ENCODE measurements around the gene B4GALT5.
"Not testable (repeated sequence)": the region's sequence is repeated elsewhere in the genome, so short reads cannot be mapped to it uniquely, and the experiment has no call there.

B4GALT5 gene

GRCh38 chr20:49749625-49750024 lies 35.9 kb upstream of the B4GALT5 start:
- Mint-ChIP-seq H3K36me3 (ENCODE audit: insufficient read depth) (no peaks in the 10 kb centered on the region), H3K4me3 (no peak overlapping the region), H3K27ac (no peak overlapping the region), H3K9me3 (no peaks in the 10 kb centered on the region), H3K27me3 (no peaks in the 10 kb centered on the region), H3K4me1 (ENCODE audit: low read depth in 2 of 2) (peaks cover 6 to 8% of the 10 kb centered on the region in 2 donors)
- DNase-seq (no peak), ATAC-seq (replicated peaks) (no peak)

- peak overlapping the region in 1 of 2 donors; percentile 68 for H3K27ac Mint-ChIP-seq
- DNase-seq (no peak), ATAC-seq (replicated peaks) (no peak)
- H3K4me3 Mint-ChIP-seq, result no peak overlapping the region
- no peaks in the 10 kb centered on the region for H3K36me3 Mint-ChIP-seq (ENCODE audit: insufficient read depth)
- H3K4me1 Mint-ChIP-seq (ENCODE audit: low read depth in 2 of 2), result peaks cover 6 to 8% of the 10 kb centered on the region in 2 donors
- no peaks in the 10 kb centered on the region for H3K27me3 Mint-ChIP-seq
- no peaks in the 10 kb centered on the region for H3K9me3 Mint-ChIP-seq
These were observed 34.8 kb upstream of the B4GALT5 start for GRCh38 chr20:49748525-49748838.

GRCh38 chr20:49747707-49748524 lies 34.2 kb upstream of the B4GALT5 start:
- ATAC-seq (replicated peaks) (no peak), DNase-seq (no peak)
- H3K27me3 Mint-ChIP-seq, result no peaks in the 10 kb centered on the region
- H3K4me3 Mint-ChIP-seq, result no peak overlapping the region
- peaks cover 6 to 8% of the 10 kb centered on the region in 2 donors for H3K4me1 Mint-ChIP-seq (ENCODE audit: low read depth in 2 of 2)
- no peaks in the 10 kb centered on the region for H3K9me3 Mint-ChIP-seq
- H3K27ac Mint-ChIP-seq, result peak overlapping the region in 1 of 2 donors; percentile 68
- H3K36me3 Mint-ChIP-seq (ENCODE audit: insufficient read depth), result no peaks in the 10 kb centered on the region

GRCh38 chr20:49742948-49743347 lies 29.3 kb upstream of the B4GALT5 start:
- peaks cover 4% of the 10 kb centered on the region for H3K36me3 Mint-ChIP-seq (ENCODE audit: insufficient read depth)
- H3K27ac Mint-ChIP-seq, result no peak overlapping the region
- ATAC-seq (replicated peaks), result no peak
- DNase-seq, result no peak
- H3K9me3 Mint-ChIP-seq, result no peaks in the 10 kb centered on the region
- H3K27me3 Mint-ChIP-seq, result peaks cover 0 to 7% of the 10 kb centered on the region in 2 donors
- H3K4me1 Mint-ChIP-seq (ENCODE audit: low read depth in 2 of 2), result no peaks in the 10 kb centered on the region
- no peak overlapping the region for H3K4me3 Mint-ChIP-seq

GRCh38 chr20:49741977-49742376 lies 28.3 kb upstream of the B4GALT5 start:
- Mint-ChIP-seq H3K4me3 (no peak overlapping the region), H3K9me3 (no peaks in the 10 kb centered on the region), H3K27ac (no peak overlapping the region), H3K36me3 (ENCODE audit: insufficient read depth) (peaks cover 4% of the 10 kb centered on the region), H3K4me1 (ENCODE audit: low read depth in 2 of 2) (no peaks in the 10 kb centered on the region), H3K27me3 (peaks cover 0 to 7% of the 10 kb centered on the region in 2 donors)
- ATAC-seq (replicated peaks) (no peak), DNase-seq (no peak)

GRCh38 chr20:49740807-49741206 lies 27.1 kb upstream of the B4GALT5 start:
- no peaks in the 10 kb centered on the region for H3K9me3 Mint-ChIP-seq
- no peak overlapping the region for H3K27ac Mint-ChIP-seq
- DNase-seq (no peak), ATAC-seq (replicated peaks) (no peak)
- H3K27me3 Mint-ChIP-seq, result peaks cover 0 to 7% of the 10 kb centered on the region in 2 donors
- no peaks in the 10 kb centered on the region for H3K4me1 Mint-ChIP-seq (ENCODE audit: low read depth in 2 of 2)
- peaks cover 4% of the 10 kb centered on the region for H3K36me3 Mint-ChIP-seq (ENCODE audit: insufficient read depth)
- no peak overlapping the region for H3K4me3 Mint-ChIP-seq

- peaks cover 4% of the 10 kb centered on the region for H3K36me3 Mint-ChIP-seq (ENCODE audit: insufficient read depth)
- peaks cover 0 to 7% of the 10 kb centered on the region in 2 donors for H3K27me3 Mint-ChIP-seq
- no peaks in the 10 kb centered on the region for H3K4me1 Mint-ChIP-seq (ENCODE audit: low read depth in 2 of 2)
- DNase-seq, result no peak
- ATAC-seq (replicated peaks), result no peak
- H3K27ac Mint-ChIP-seq, result no peak overlapping the region
- H3K4me3 Mint-ChIP-seq, result no peak overlapping the region
- H3K9me3 Mint-ChIP-seq, result no peaks in the 10 kb centered on the region
These were observed 25.4 kb upstream of the B4GALT5 start for GRCh38 chr20:49739042-49739441.

GRCh38 chr20:49737260-49737659 lies 23.6 kb upstream of the B4GALT5 start:
- Mint-ChIP-seq H3K4me1 (ENCODE audit: low read depth in 2 of 2) (no peaks in the 10 kb centered on the region), H3K27ac (no peak overlapping the region), H3K36me3 (ENCODE audit: insufficient read depth) (peaks cover 4% of the 10 kb centered on the region), H3K9me3 (no peaks in the 10 kb centered on the region), H3K27me3 (peaks cover 0 to 6% of the 10 kb centered on the region in 2 donors), H3K4me3 (no peak overlapping the region)
- DNase-seq, result no peak
- ATAC-seq (replicated peaks), result no peak

GRCh38 chr20:49729780-49730179 lies 16.1 kb upstream of the B4GALT5 start:
- ATAC-seq (replicated peaks) (no peak), DNase-seq (no peak)
- no peak overlapping the region for H3K27ac Mint-ChIP-seq
- H3K36me3 Mint-ChIP-seq (ENCODE audit: insufficient read depth), result no peaks in the 10 kb centered on the region
- H3K27me3 Mint-ChIP-seq, result no peaks in the 10 kb centered on the region
- no peaks in the 10 kb centered on the region for H3K9me3 Mint-ChIP-seq
- peaks cover 6 to 9% of the 10 kb centered on the region in 2 donors for H3K4me1 Mint-ChIP-seq (ENCODE audit: low read depth in 2 of 2)
- no peak overlapping the region for H3K4me3 Mint-ChIP-seq

- no peak overlapping the region for H3K4me3 Mint-ChIP-seq
- no peaks in the 10 kb centered on the region for H3K27me3 Mint-ChIP-seq
- H3K4me1 Mint-ChIP-seq (ENCODE audit: low read depth in 2 of 2), result peaks cover 7 to 10% of the 10 kb centered on the region in 2 donors
- H3K27ac Mint-ChIP-seq, result no peak overlapping the region
- H3K36me3 Mint-ChIP-seq (ENCODE audit: insufficient read depth), result no peaks in the 10 kb centered on the region
- DNase-seq, result no peak
- no peaks in the 10 kb centered on the region for H3K9me3 Mint-ChIP-seq
- ATAC-seq (replicated peaks), result no peak
These were observed 14.5 kb upstream of the B4GALT5 start for GRCh38 chr20:49727894-49728885.

GRCh38 chr20:49727478-49727877 lies 13.8 kb upstream of the B4GALT5 start:
- H3K36me3 Mint-ChIP-seq (ENCODE audit: insufficient read depth), result no peaks in the 10 kb centered on the region
- no peaks in the 10 kb centered on the region for H3K9me3 Mint-ChIP-seq
- no peak for DNase-seq
- ATAC-seq (replicated peaks), result no peak
- no peak overlapping the region for H3K27ac Mint-ChIP-seq
- H3K4me3 Mint-ChIP-seq, result no peak overlapping the region
- H3K4me1 Mint-ChIP-seq (ENCODE audit: low read depth in 2 of 2), result peaks cover 7 to 10% of the 10 kb centered on the region in 2 donors
- H3K27me3 Mint-ChIP-seq, result no peaks in the 10 kb centered on the region

- H3K4me3 Mint-ChIP-seq, result no peak overlapping the region
- peaks cover 7 to 10% of the 10 kb centered on the region in 2 donors for H3K4me1 Mint-ChIP-seq (ENCODE audit: low read depth in 2 of 2)
- H3K9me3 Mint-ChIP-seq, result no peaks in the 10 kb centered on the region
- no peaks in the 10 kb centered on the region for H3K36me3 Mint-ChIP-seq (ENCODE audit: insufficient read depth)
- DNase-seq (no peak), ATAC-seq (replicated peaks) (no peak)
- peak overlapping the region; percentile 44 to 78 for H3K27ac Mint-ChIP-seq
- no peaks in the 10 kb centered on the region for H3K27me3 Mint-ChIP-seq
These were observed 12.0 kb upstream of the B4GALT5 start for GRCh38 chr20:49725694-49726093.

GRCh38 chr20:49725224-49725606 lies 11.5 kb upstream of the B4GALT5 start:
- H3K36me3 Mint-ChIP-seq (ENCODE audit: insufficient read depth); ATAC-seq (replicated peaks); H3K27me3 Mint-ChIP-seq; DNase-seq; H3K9me3 Mint-ChIP-seq: not testable (repeated sequence)
- H3K27ac Mint-ChIP-seq, result peak overlapping the region; percentile 44 to 78
- H3K4me1 Mint-ChIP-seq (ENCODE audit: low read depth in 2 of 2), result peaks cover 7 to 10% of the 10 kb centered on the region in 2 donors
- peak overlapping the region in 1 of 2 donors; percentile 31 for H3K4me3 Mint-ChIP-seq

Data from effector memory CD8-positive, alpha-beta T cell (primary cell).